CD4-positive, alpha-beta memory T cell (primary cell): ENCODE results near the gene ANKRD13B. TPM values are rescaled to one million over a fixed set of nuclear protein-coding genes. Genes with fewer than 3 reads are reported as not detected.

ENCODE experiments used
- CTCF ChIA-PET: fragments of 350-600 bp; sonication (Branson Sonifier 250); formaldehyde crosslinking; loops from one replicate; lab custom pipeline; 2021; ENCODE audit warnings: inconsistent platforms; ENCODE audit not compliant: partially characterized antibody; lab: Charles Lee
- POLR2A ChIA-PET: fragments of 350-600 bp; sonication (Branson Sonifier 250); formaldehyde crosslinking; loops from one replicate; lab custom pipeline; 2021; ENCODE audit not compliant: partially characterized antibody; lab: Charles Lee
- DNase-seq, 5 donors: peaks; one replicate each; pipeline versions ENCODE4 v3.0.0 to v3.0.0-alpha.2; 2020 to 2022; ENCODE audit warnings: mixed read lengths in 1 of 5
- H3K27ac ChIP-seq: one replicate; pipeline ENCODE4 v1.7.0; 2013; ENCODE audit warnings: low read depth, low read length
- H3K27me3 ChIP-seq: 2 replicates; pipeline ENCODE4 v1.7.0; 2013; ENCODE audit warnings: mild to moderate bottlenecking, low read length, moderate library complexity; ENCODE audit not compliant: insufficient read depth
- H3K36me3 ChIP-seq: 2 replicates; pipeline ENCODE4 v1.7.0; 2013; ENCODE audit warnings: mild to moderate bottlenecking, low read length, moderate library complexity; ENCODE audit not compliant: insufficient read depth
- H3K4me1 ChIP-seq: 2 replicates; pipeline ENCODE4 v1.7.0; 2013; ENCODE audit warnings: mild to moderate bottlenecking, low read length, moderate library complexity; ENCODE audit not compliant: insufficient read depth
- H3K4me3 ChIP-seq, 2 donors: one replicate each; pipeline ENCODE4 v1.7.0; 2013; ENCODE audit warnings: low read length in 2 of 2, mild to moderate bottlenecking in 1 of 2
- H3K9me3 ChIP-seq, 2 donors: one replicate each; pipeline ENCODE4 v1.7.0; 2013; ENCODE audit warnings: low read length in 2 of 2, control low read depth in 1 of 2; ENCODE audit not compliant: control insufficient read depth in 1 of 2
- H3K27ac Mint-ChIP-seq, 7 donors: one replicate each; pipeline ENCODE4 v1.8.0; 2020 to 2021; ENCODE audit warnings: mixed read lengths in 7 of 7, mild to moderate bottlenecking in 6 of 7, inconsistent platforms in 3 of 7, moderate library complexity in 3 of 7
- H3K27me3 Mint-ChIP-seq, 2 donors: one replicate each; pipeline ENCODE4 v1.8.0; 2020 to 2021; ENCODE audit warnings: mixed read lengths in 2 of 2
- H3K36me3 Mint-ChIP-seq, 2 donors: one replicate each; pipeline ENCODE4 v1.8.0; 2020 to 2021; ENCODE audit warnings: mixed read lengths in 2 of 2, inconsistent platforms in 1 of 2, mild to moderate bottlenecking in 1 of 2
- H3K4me1 Mint-ChIP-seq, 4 donors: one replicate each; pipeline ENCODE4 v1.8.0; 2020 to 2021; ENCODE audit warnings: mixed read lengths in 4 of 4, mild to moderate bottlenecking in 1 of 4
- H3K4me3 Mint-ChIP-seq, 8 donors: one replicate each; pipeline ENCODE4 v1.8.0; 2020 to 2021; ENCODE audit warnings: mixed read lengths in 8 of 8, mild to moderate bottlenecking in 7 of 8, moderate library complexity in 6 of 8, inconsistent platforms in 3 of 8
- H3K9me3 Mint-ChIP-seq, 8 donors: one replicate each; pipeline ENCODE4 v1.8.0; 2020 to 2021; ENCODE audit warnings: mixed read lengths in 8 of 8, mild to moderate bottlenecking in 5 of 8, inconsistent platforms in 3 of 8, moderate library complexity in 1 of 8
- intact Hi-C: fragments of 100-400 bp; cut with micrococcal nuclease; formaldehyde crosslinking; loops from one replicate; pipeline ENCODE4 v1.15.1; 2023
- polyA plus RNA-seq, 2 donors: library from polyadenylated mRNA; unstranded; fragments of 300-500 nt; fragmentation: Illumina TruSeq; gene quantifications; one replicate each; pipeline ENCODE4 v1.2.3, GENCODE V29; 2021
- total RNA-seq, 2 experiments: library from RNA; stranded (reverse); gene quantifications; one replicate each; pipeline ENCODE4 v1.2.3, GENCODE V29; 2021

The ANKRD13B gene
- total and polyA plus RNA-seq, 4 experiments from 2014 or later = 1.3 to 2.3 TPM; not detected in 2

DNA sequence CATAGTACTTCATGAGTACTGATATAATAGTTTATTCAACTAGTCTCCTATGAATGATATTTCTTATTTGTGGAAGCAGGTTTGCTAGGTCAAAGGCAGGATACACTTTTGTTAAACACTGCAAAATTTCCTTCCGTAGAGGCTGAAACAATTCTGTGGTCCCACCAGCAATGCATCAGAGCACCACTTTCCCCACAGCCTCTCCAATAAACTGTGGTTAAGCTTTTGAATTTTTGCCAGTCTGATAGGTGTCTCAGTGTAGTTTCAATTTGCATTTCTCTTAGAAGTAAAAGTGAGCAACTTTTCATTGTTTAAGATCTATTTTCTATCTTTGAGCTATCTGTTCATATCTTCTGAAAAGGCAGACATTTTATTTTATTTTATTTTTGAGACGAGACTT is 66.2 kb downstream of the ANKRD13B start:
- peaks cover 28% of the 10 kb centered on the region for H3K36me3 ChIP-seq
- peak overlapping the region in 2 of 8 donors; percentile 31 to 41 for H3K4me3 Mint-ChIP-seq
- peaks cover 29 to 49% of the 10 kb centered on the region in 2 donors for H3K36me3 Mint-ChIP-seq

DNA sequence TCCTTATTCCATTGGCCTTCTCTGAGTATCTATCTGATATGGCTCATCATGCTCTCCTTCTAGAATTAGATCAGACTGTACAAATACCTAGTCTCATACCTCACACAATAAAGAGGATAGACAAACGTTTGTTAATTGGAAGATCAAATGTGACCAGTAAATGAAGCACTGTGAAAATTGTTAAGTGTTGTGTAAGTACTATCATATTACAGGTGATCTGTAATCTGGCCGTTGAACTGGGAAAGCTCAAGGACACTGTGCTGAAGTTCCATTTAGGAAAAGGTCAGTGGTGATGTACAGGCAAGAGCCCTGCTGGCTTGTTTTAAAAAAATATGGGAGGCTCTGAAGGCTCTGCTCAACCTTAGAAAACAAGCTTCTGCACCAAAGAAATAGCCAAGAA is 68.3 kb downstream of the ANKRD13B start:
- Mint-ChIP-seq H3K36me3 (peaks cover 36 to 49% of the 10 kb centered on the region in 2 donors), H3K4me3 (no peak overlapping the region), H3K9me3 (peaks cover 0 to 4% (median 0%) of the 10 kb centered on the region in 8 donors), H3K4me1 (peaks cover 11 to 18% (median 16%) of the 10 kb centered on the region in 4 donors), H3K27ac (peak overlapping the region in 3 of 7 donors; percentile 2 to 43 (median 7)), H3K27me3 (no peaks in the 10 kb centered on the region)
- Histone ChIP-seq H3K4me1 (peaks cover 6% of the 10 kb centered on the region), H3K36me3 (peaks cover 10% of the 10 kb centered on the region), H3K27me3 (no peaks in the 10 kb centered on the region), H3K9me3 (no peaks in the 10 kb centered on the region), H3K4me3 (no peak overlapping the region), H3K27ac (no peak overlapping the region)
- intact Hi-C loops = no loop called here
- DNase-seq = no peak
- CTCF ChIA-PET = no interaction called here
- POLR2A ChIA-PET = no interaction called here

More for the DNA sequence above, 66.2 kb downstream of the ANKRD13B start:
- Histone ChIP-seq H3K4me1 (peaks cover 6% of the 10 kb centered on the region), H3K4me3 (no peak overlapping the region), H3K27ac (no peak overlapping the region), H3K9me3 (no peaks in the 10 kb centered on the region), H3K27me3 (no peaks in the 10 kb centered on the region)
- POLR2A ChIA-PET = interaction anchor here (0.6 to 1.6 kb wide), 2 partner anchors 41 to 113 kb away, joined by 3 read pairs; no protein-coding TSS in a partner anchor
- Mint-ChIP-seq H3K4me1 (peaks cover 11 to 16% (median 13%) of the 10 kb centered on the region in 4 donors), H3K27ac (peak overlapping the region in 5 of 7 donors; percentile 24 to 70 (median 42)), H3K27me3 (no peaks in the 10 kb centered on the region), H3K9me3 (peaks cover 0 to 4% (median 0%) of the 10 kb centered on the region in 8 donors)
- CTCF ChIA-PET = interaction anchor here (1.8 to 1.9 kb wide), 2 partner anchors 22 to 42 kb away, joined by 4 read pairs; no protein-coding TSS in a partner anchor
- intact Hi-C loops = no loop called here
- DNase-seq = peak in 2 of 5 donors; percentile 5 to 9

DNA sequence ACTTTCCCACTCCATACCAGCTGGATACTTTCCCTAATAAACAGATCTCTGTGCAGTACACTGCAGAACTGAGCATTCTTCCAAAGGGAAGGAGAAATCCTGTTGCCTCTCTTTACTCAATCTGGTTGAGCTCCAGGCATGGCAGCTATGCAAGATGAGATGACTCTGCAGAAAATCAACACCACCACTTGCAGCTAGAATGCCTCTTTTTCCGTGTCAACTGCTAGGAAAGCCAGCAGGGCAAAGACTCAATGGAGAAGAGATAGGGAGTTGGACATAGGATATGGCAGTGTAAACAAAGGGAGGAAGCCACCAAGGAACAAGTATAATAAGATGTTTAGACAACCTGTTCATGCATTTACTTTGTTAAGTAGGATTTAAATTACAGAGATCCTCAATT is 70.2 kb downstream of the ANKRD13B start:
- Mint-ChIP-seq H3K4me1 (peaks cover 11 to 16% (median 15%) of the 10 kb centered on the region in 4 donors), H3K27me3 (no peaks in the 10 kb centered on the region), H3K4me3 (no peak overlapping the region), H3K9me3 (peaks cover 0 to 4% (median 0%) of the 10 kb centered on the region in 8 donors), H3K27ac (peak overlapping the region in 4 of 7 donors; percentile 60 to 84 (median 69)), H3K36me3 (peaks cover 46 to 57% of the 10 kb centered on the region in 2 donors)
- POLR2A ChIA-PET = interaction anchor here (0.9 to 1.6 kb wide), 3 partner anchors 9 to 94 kb away, joined by 3 to 4 read pairs (median 3); no protein-coding TSS in a partner anchor
- Histone ChIP-seq H3K4me3 (no peak overlapping the region), H3K9me3 (no peaks in the 10 kb centered on the region), H3K4me1 (peaks cover 6% of the 10 kb centered on the region), H3K27ac (no peak overlapping the region), H3K27me3 (no peaks in the 10 kb centered on the region), H3K36me3 (peaks cover 19% of the 10 kb centered on the region)
- CTCF ChIA-PET = interaction anchor here (0.5 to 1.9 kb wide), 5 partner anchors 9 to 83 kb away, joined by 3 to 5 read pairs (median 3); no protein-coding TSS in a partner anchor
- DNase-seq = no peak
- intact Hi-C loops = no loop called here

Other genes starting within 250 kb of the ANKRD13B start
- 10 to 100 TPM; 71.2 to 72.0 TPM for gene TAOK1, start 202.8 kb upstream of the ANKRD13B start, total RNA-seq
- 1 to 10 TPM; 3.9 to 4.1 TPM for gene TAOK1, start 202.8 kb upstream of the ANKRD13B start, polyA plus RNA-seq
- gene ABHD15, start 26.1 kb upstream of the ANKRD13B start, total RNA-seq = 10 to 100 TPM; 18.1 to 18.8 TPM
- gene ABHD15, start 26.1 kb upstream of the ANKRD13B start, polyA plus RNA-seq = 10 to 100 TPM in 1 of 2 donors, 1 to 10 TPM in 1; 8.2 to 13.5 TPM
- gene TP53I13, start 24.4 kb upstream of the ANKRD13B start, total RNA-seq = 100 to 1,000 TPM; 149 to 158 TPM
- 10 to 100 TPM; 31.5 to 47.5 TPM for gene TP53I13, start 24.4 kb upstream of the ANKRD13B start, polyA plus RNA-seq
- 10 to 100 TPM; 78.9 to 82.8 TPM for gene GIT1, start 3.5 kb upstream of the ANKRD13B start, total RNA-seq
- 10 to 100 TPM in 1 of 2 donors, 1 to 10 TPM in 1; 4.2 to 24.9 TPM for gene GIT1, start 3.5 kb upstream of the ANKRD13B start, polyA plus RNA-seq
- 1 to 10 TPM; 1.6 to 2.2 TPM for gene CORO6, start 29.8 kb downstream of the ANKRD13B start, total RNA-seq
- gene CORO6, start 29.8 kb downstream of the ANKRD13B start, polyA plus RNA-seq = not detected